Peyer's patch (tissue), 4 donors: ENCODE results near the gene SUMO3.

Experiments
- POLR2A ChIP-seq, 2 donors: fragments of 450-650 bp; IDR thresholded peaks; one replicate each; pipeline ENCODE4 v1.5.1; 2017; ENCODE audit warnings: antibody characterized with exemption in 2 of 2, mild to moderate bottlenecking in 2 of 2, moderate library complexity in 2 of 2
- TF ChIP-seq, protein P1 (sequence below), 6 experiments: fragments of 450-650 bp in 4 of 6; fragments of 200-600 bp in 2 of 6; sonication (generic) in 1 of 6; IDR thresholded peaks; one replicate each; pipeline ENCODE4 v1.5.1; 2017 to 2019; ENCODE audit warnings: antibody characterized with exemption in 6 of 6, mild to moderate bottlenecking in 3 of 6, moderate library complexity in 1 of 6

DNA sequence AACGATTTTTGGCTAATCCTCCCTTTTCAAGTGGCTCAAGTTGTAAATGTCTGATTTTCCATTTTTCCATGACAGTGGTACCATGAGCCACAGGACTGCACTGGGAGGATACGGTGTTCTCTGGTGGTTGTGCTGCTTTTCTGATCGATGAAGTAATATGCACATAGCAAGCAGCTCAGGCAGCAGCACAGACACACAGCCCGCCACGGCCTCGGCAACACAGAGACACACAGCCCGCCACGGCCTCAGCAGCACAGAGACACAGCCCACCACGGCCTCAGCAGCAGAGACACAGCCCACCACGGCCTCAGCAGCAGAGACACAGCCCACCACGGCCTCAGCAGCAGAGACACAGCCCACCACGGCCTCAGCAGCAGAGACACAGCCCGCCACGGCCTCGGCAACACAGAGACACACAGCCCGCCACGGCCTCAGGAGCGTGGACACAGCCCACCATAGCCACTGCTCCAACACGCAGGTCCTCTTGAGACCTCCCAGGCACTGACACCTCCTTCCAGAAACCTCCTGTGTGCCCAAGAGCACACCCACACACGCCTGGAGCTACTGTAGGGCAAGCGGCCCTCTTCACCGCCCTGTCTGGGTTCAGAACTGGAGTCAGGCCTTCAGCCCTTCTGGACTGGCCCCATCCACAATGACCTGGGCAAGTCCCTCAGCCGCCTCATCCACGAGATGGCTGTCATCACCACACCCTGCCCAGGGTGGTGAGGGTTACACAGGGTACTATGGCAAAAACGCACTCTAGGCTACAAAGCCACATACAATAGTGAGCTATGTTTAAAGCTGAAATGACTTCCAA, 45.2 kb upstream of the SUMO3 start:
- TF ChIP-seq, protein P1, sequence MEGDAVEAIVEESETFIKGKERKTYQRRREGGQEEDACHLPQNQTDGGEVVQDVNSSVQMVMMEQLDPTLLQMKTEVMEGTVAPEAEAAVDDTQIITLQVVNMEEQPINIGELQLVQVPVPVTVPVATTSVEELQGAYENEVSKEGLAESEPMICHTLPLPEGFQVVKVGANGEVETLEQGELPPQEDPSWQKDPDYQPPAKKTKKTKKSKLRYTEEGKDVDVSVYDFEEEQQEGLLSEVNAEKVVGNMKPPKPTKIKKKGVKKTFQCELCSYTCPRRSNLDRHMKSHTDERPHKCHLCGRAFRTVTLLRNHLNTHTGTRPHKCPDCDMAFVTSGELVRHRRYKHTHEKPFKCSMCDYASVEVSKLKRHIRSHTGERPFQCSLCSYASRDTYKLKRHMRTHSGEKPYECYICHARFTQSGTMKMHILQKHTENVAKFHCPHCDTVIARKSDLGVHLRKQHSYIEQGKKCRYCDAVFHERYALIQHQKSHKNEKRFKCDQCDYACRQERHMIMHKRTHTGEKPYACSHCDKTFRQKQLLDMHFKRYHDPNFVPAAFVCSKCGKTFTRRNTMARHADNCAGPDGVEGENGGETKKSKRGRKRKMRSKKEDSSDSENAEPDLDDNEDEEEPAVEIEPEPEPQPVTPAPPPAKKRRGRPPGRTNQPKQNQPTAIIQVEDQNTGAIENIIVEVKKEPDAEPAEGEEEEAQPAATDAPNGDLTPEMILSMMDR (IDR thresholded peaks at IDR 0.05): no peak
- no peak for TF ChIP-seq POLR2A (IDR thresholded peaks at IDR 0.05)
